Measurements from ENCODE around the gene TPM3.

DNA sequence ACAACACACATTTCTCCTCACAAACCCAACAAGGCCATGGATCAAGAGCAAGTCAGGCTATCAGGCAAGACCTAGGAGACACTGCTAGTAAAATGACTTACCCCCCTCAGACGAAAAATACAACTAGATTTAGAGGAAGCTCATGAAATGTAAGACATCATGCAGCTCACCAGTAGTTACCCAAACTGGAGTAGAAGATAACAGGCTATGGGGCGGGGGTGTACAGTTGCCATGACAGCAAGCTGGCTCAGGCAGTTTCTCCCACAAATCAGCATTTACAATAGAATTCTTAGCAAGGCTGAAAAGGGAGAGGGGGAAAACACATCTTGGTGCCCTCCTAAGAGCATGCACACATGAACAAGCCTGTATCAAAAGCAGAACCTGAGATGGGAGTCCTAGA is 13.9 kb downstream of the TPM3 start:
- TF ChIP-seq, protein P1, sequence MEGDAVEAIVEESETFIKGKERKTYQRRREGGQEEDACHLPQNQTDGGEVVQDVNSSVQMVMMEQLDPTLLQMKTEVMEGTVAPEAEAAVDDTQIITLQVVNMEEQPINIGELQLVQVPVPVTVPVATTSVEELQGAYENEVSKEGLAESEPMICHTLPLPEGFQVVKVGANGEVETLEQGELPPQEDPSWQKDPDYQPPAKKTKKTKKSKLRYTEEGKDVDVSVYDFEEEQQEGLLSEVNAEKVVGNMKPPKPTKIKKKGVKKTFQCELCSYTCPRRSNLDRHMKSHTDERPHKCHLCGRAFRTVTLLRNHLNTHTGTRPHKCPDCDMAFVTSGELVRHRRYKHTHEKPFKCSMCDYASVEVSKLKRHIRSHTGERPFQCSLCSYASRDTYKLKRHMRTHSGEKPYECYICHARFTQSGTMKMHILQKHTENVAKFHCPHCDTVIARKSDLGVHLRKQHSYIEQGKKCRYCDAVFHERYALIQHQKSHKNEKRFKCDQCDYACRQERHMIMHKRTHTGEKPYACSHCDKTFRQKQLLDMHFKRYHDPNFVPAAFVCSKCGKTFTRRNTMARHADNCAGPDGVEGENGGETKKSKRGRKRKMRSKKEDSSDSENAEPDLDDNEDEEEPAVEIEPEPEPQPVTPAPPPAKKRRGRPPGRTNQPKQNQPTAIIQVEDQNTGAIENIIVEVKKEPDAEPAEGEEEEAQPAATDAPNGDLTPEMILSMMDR (IDR thresholded peaks at IDR 0.05), result no peak
- no peak for TF ChIP-seq EZH2 (IDR thresholded peaks at IDR 0.05; ENCODE audit: borderline replicate concordance, insufficient read depth, low read depth, low read length, poor library complexity, severe bottlenecking)
